Neural progenitor cell (in vitro differentiated cells): ENCODE data around the gene CNTN1. TPM values are rescaled to one million over a fixed set of nuclear protein-coding genes. Genes with fewer than 3 reads are reported as not detected.

Experiments
- DNase-seq: peaks from one replicate; pipeline ENCODE4 v3.0.0-alpha.2; 2016; ENCODE audit warnings: low spot score
- H2AFZ ChIP-seq: fragments of 200-600 bp; sonication (generic); replicated peaks from 2 replicates; pipeline ENCODE4 v1.6.1; 2016; ENCODE audit warnings: antibody characterized with exemption
- H3F3A ChIP-seq: fragments of 200-600 bp; sonication (generic); 2 replicates; pipeline ENCODE4 v1.6.1; 2016; ENCODE audit warnings: antibody characterized with exemption, low read depth
- H3K27ac ChIP-seq: fragments of 200-600 bp; sonication (generic); 2 replicates; pipeline ENCODE4 v1.5.1; 2016; ENCODE audit warnings: mild to moderate bottlenecking
- H3K27me3 ChIP-seq: fragments of 200-600 bp; sonication (generic); 2 replicates; pipeline ENCODE4 v1.6.1; 2016; ENCODE audit warnings: mild to moderate bottlenecking, moderate library complexity
- H3K36me3 ChIP-seq: fragments of 200-600 bp; sonication (generic); 2 replicates; pipeline ENCODE4 v1.5.1; 2016
- H3K4me1 ChIP-seq: fragments of 200-600 bp; sonication (generic); 2 replicates; pipeline ENCODE4 v1.6.1; 2016; ENCODE audit warnings: mixed run types
- H3K4me2 ChIP-seq: fragments of 200-600 bp; sonication (generic); 2 replicates; pipeline ENCODE4 v1.6.1; 2016
- H3K4me3 ChIP-seq: fragments of 200-600 bp; sonication (generic); 2 replicates; pipeline ENCODE4 v1.5.1; 2016
- H3K79me2 ChIP-seq: fragments of 200-600 bp; sonication (generic); 2 replicates; pipeline ENCODE4 v1.6.1; 2016; ENCODE audit warnings: low read depth
- H3K9ac ChIP-seq: fragments of 200-600 bp; sonication (generic); 2 replicates; pipeline ENCODE4 v1.6.1; 2016
- H3K9me3 ChIP-seq: fragments of 200-600 bp; sonication (generic); 2 replicates; pipeline ENCODE4 v1.5.1; 2016; ENCODE audit warnings: low read depth
- H4K20me1 ChIP-seq: fragments of 200-600 bp; sonication (generic); 2 replicates; pipeline ENCODE4 v1.6.1; 2016; ENCODE audit warnings: low read depth
- H3K27ac Mint-ChIP-seq: 3 replicates; pipeline ENCODE4 v1.8.0; 2021; ENCODE audit warnings: mixed read lengths
- H3K27me3 Mint-ChIP-seq: 2 replicates; pipeline ENCODE4 v1.8.0; 2022; ENCODE audit warnings: low read depth, mild to moderate bottlenecking, inconsistent platforms, moderate library complexity, mixed read lengths; ENCODE audit not compliant: insufficient read depth
- H3K36me3 Mint-ChIP-seq: 3 replicates; pipeline ENCODE4 v1.8.0; 2021; ENCODE audit warnings: mixed read lengths
- H3K4me1 Mint-ChIP-seq: 3 replicates; pipeline ENCODE4 v1.8.0; 2021; ENCODE audit warnings: mixed read lengths
- H3K4me3 Mint-ChIP-seq: 3 replicates; pipeline ENCODE4 v1.8.0; 2021; ENCODE audit warnings: mild to moderate bottlenecking, moderate library complexity, mixed read lengths
- H3K9me3 Mint-ChIP-seq: 3 replicates; pipeline ENCODE4 v1.8.0; 2020; ENCODE audit warnings: mixed read lengths
- EZH2 ChIP-seq: fragments of 200-600 bp; sonication (generic); IDR thresholded peaks from 2 replicates; pipeline ENCODE4 v1.6.1; 2017; ENCODE audit warnings: antibody characterized with exemption, mild to moderate bottlenecking, moderate library complexity
- EZH2phosphoT487 ChIP-seq: fragments of 200-600 bp; sonication (generic); IDR thresholded peaks from 2 replicates; pipeline ENCODE4 v1.6.1; 2017; ENCODE audit warnings: antibody characterized with exemption
- total RNA-seq: library from RNA; depleted of rRNA; stranded (reverse); fragments of >200 nt; gene quantifications from 2 replicates; pipeline ENCODE4 v1.2.3, GENCODE V29; 2015; ENCODE audit warnings: low replicate concordance
- TF ChIP-seq, protein P1 (sequence below): fragments of 200-600 bp; sonication (generic); IDR thresholded peaks from 2 replicates; pipeline ENCODE4 v1.5.1; 2017; ENCODE audit warnings: antibody characterized with exemption, mild to moderate bottlenecking

Gene CNTN1
- total RNA-seq, 1 donor from 2014 or later, result 0.17 TPM

DNA sequence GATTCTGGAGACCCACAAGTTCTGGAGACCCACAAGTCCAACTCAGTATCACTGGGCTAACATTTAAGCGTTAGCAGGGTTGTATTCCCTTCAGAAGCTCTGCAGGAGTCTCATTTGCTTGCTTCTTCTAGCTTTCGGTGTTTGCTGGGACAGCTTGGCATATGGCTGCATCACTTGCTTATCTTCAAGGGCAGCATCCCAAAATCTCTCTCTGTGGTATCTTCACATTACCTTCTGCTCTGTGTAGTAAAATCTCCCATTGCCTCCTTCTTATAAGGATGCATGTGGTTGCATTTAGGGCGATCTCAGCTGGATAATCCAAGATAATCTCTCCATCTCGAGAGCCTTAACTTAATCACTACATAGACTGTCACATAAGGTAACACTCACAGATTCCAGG lies 7.3 kb upstream of the CNTN1 start:
- no peak for DNase-seq
- Histone ChIP-seq H3F3A (no peaks in the 10 kb centered on the region), H3K4me2 (no peak overlapping the region), H3K27me3 (no peaks in the 10 kb centered on the region), H3K79me2 (no peaks in the 10 kb centered on the region), H3K4me3 (no peak overlapping the region), H3K9ac (no peak overlapping the region), H3K36me3 (no peaks in the 10 kb centered on the region), H3K4me1 (no peaks in the 10 kb centered on the region), H4K20me1 (no peaks in the 10 kb centered on the region), H2AFZ (no peak overlapping the region), H3K27ac (no peak overlapping the region), H3K9me3 (no peaks in the 10 kb centered on the region)
- no peak overlapping the region for H3K27ac Mint-ChIP-seq
- peaks cover 2% of the 10 kb centered on the region for H3K27me3 Mint-ChIP-seq
- H3K9me3 Mint-ChIP-seq, result no peaks in the 10 kb centered on the region
- H3K4me3 Mint-ChIP-seq, result no peak overlapping the region
- peaks cover 5% of the 10 kb centered on the region for H3K4me1 Mint-ChIP-seq
- TF ChIP-seq, protein P1, sequence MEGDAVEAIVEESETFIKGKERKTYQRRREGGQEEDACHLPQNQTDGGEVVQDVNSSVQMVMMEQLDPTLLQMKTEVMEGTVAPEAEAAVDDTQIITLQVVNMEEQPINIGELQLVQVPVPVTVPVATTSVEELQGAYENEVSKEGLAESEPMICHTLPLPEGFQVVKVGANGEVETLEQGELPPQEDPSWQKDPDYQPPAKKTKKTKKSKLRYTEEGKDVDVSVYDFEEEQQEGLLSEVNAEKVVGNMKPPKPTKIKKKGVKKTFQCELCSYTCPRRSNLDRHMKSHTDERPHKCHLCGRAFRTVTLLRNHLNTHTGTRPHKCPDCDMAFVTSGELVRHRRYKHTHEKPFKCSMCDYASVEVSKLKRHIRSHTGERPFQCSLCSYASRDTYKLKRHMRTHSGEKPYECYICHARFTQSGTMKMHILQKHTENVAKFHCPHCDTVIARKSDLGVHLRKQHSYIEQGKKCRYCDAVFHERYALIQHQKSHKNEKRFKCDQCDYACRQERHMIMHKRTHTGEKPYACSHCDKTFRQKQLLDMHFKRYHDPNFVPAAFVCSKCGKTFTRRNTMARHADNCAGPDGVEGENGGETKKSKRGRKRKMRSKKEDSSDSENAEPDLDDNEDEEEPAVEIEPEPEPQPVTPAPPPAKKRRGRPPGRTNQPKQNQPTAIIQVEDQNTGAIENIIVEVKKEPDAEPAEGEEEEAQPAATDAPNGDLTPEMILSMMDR, result no peak
- TF ChIP-seq EZH2 (no peak), EZH2phosphoT487 (no peak)
- H3K36me3 Mint-ChIP-seq, result no peaks in the 10 kb centered on the region

DNA sequence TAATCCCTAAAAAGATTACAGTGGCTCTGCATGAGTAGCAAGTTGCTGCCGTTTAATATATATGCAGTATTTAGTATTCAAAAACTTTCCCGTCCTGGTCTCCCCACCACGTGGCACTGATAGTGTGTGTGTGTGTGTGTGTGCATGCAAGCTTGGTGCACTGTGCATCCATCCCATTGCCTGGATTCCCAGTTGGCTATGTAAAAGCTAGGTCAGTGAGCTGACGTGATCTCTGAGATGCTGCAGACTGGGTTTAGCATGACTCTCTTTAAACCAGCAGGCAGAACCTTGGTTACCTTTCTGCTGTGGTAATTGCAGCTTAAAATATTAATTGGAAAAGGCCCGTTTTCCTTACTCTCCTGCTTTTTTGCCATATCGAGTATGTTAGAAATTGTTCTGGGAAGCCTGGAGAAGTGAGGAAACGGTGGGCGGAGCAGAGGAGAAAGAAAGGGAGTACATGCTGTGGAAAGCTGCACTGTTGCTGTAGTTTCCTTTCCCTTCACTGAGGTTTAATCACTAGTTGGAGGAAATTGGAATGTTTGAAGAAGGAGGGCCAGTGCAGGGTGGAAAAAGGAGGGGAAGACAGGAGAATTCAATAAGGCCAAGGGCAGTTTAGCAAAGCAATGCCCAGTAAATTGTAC lies 4.0 kb upstream of the CNTN1 start:
- Histone ChIP-seq H4K20me1 (no peaks in the 10 kb centered on the region), H3K9ac (no peak overlapping the region), H3K27me3 (peaks cover 28% of the 10 kb centered on the region), H3K27ac (no peak overlapping the region), H3K79me2 (no peaks in the 10 kb centered on the region), H3K4me1 (peaks cover 2% of the 10 kb centered on the region), H3K4me3 (no peak overlapping the region), H2AFZ (no peak overlapping the region), H3K4me2 (no peak overlapping the region), H3K9me3 (no peaks in the 10 kb centered on the region), H3K36me3 (no peaks in the 10 kb centered on the region), H3F3A (no peaks in the 10 kb centered on the region)
- no peak for DNase-seq
- no peaks in the 10 kb centered on the region for H3K36me3 Mint-ChIP-seq
- no peaks in the 10 kb centered on the region for H3K9me3 Mint-ChIP-seq
- H3K27ac Mint-ChIP-seq, result no peak overlapping the region
- TF ChIP-seq, protein P1, result no peak
- TF ChIP-seq EZH2phosphoT487 (no peak), EZH2 (no peak)
- peaks cover 5% of the 10 kb centered on the region for H3K27me3 Mint-ChIP-seq
- H3K4me3 Mint-ChIP-seq, result no peak overlapping the region
- peaks cover 11% of the 10 kb centered on the region for H3K4me1 Mint-ChIP-seq

DNA sequence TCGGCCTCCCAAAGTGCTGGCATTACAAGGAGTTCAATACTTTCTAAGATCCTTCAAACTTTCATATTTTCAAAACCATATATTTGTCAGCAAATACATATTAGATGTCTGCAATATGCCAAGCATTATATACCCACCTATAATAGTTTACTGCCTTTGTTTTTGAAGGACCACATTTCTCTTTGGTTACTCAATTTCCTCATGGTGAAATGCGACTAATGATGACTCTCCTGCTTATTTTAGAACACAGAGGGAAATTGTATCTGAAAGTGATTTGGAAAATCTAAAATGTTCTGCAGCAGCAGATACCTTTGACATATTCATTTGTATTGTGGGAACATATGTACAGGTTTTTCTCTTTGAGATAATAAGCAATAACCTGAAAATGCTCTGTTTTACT lies 2.7 kb upstream of the CNTN1 start:
- Histone ChIP-seq H3F3A (no peaks in the 10 kb centered on the region), H3K4me2 (no peak overlapping the region), H3K79me2 (no peaks in the 10 kb centered on the region), H3K9me3 (no peaks in the 10 kb centered on the region), H3K27ac (no peak overlapping the region), H3K9ac (no peak overlapping the region), H3K36me3 (no peaks in the 10 kb centered on the region), H3K4me1 (peaks cover 7% of the 10 kb centered on the region), H3K27me3 (peaks cover 41% of the 10 kb centered on the region), H3K4me3 (no peak overlapping the region), H2AFZ (no peak overlapping the region), H4K20me1 (no peaks in the 10 kb centered on the region)
- H3K36me3 Mint-ChIP-seq, result no peaks in the 10 kb centered on the region
- no peak overlapping the region for H3K4me3 Mint-ChIP-seq
- no peak for TF ChIP-seq EZH2phosphoT487
- TF ChIP-seq, protein P1, result no peak
- no peak for TF ChIP-seq EZH2
- peaks cover 13% of the 10 kb centered on the region for H3K27me3 Mint-ChIP-seq
- no peak overlapping the region for H3K27ac Mint-ChIP-seq
- peaks cover 15% of the 10 kb centered on the region for H3K4me1 Mint-ChIP-seq
- H3K9me3 Mint-ChIP-seq, result no peaks in the 10 kb centered on the region
- no peak for DNase-seq
